ENCODE data around the gene BCAP31. TPM values are rescaled to one million over a fixed set of nuclear protein-coding genes. Genes with fewer than 3 reads are reported as not detected.

BCAP31 gene
- total RNA-seq = 331 and 335 TPM in 2 replicates

DNA sequence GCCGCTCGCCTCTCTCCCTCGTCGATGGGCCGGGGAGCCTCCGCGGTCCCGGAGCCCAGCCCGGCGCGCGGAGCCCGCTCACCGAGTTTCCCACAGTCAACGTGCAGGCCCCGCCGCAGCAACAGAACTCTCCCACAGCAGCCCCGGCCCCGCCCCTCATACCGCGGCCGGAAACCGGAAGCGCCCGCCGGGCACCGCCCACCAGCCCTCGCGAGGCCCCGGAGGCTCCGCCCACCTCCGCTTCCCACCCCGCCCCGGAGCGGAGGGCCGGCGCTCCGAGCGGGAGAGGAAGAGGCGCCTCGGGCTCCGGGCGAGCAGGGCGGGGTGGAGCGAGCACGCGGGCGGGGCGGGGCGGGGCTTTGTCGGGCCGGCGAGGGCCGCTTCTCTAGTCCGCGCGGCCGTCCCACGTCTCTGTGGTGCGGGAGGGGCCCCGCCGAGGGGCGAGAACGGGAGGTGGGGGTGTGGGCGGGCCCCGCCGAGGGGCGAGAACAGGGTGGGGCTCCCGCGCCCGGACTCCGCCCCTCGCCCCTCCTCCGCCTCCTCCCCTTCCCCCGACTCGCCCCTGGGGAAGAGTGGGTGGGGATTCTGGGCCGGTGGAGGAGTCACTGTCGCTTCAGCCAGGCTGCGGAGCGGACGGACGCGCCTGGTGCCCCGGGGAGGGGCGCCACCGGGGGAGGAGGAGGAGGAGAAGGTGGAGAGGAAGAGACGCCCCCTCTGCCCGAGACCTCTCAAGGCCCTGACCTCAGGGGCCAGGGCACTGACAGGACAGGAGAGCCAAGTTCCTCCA is at the start of gene BCAP31, which contains the start of gene ABCD1:
BCAP31 (minus strand) TSS at position 136 of the 787 bp plus-strand sequence. CDS start 1,143 bp downstream, outside the sequence.
ABCD1 (plus strand) TSS at position 605 of the 787 bp plus-strand sequence. CDS start 411 bp downstream, outside the sequence.

GRCh38 chrX:153763989-153764755 is 40.0 kb upstream of the BCAP31 start, which contains the start of gene PLXNB3:
PLXNB3 (plus strand) TSS chrX:153764249; CDS start chrX:153765536, 1,287 bp downstream.

DNA sequence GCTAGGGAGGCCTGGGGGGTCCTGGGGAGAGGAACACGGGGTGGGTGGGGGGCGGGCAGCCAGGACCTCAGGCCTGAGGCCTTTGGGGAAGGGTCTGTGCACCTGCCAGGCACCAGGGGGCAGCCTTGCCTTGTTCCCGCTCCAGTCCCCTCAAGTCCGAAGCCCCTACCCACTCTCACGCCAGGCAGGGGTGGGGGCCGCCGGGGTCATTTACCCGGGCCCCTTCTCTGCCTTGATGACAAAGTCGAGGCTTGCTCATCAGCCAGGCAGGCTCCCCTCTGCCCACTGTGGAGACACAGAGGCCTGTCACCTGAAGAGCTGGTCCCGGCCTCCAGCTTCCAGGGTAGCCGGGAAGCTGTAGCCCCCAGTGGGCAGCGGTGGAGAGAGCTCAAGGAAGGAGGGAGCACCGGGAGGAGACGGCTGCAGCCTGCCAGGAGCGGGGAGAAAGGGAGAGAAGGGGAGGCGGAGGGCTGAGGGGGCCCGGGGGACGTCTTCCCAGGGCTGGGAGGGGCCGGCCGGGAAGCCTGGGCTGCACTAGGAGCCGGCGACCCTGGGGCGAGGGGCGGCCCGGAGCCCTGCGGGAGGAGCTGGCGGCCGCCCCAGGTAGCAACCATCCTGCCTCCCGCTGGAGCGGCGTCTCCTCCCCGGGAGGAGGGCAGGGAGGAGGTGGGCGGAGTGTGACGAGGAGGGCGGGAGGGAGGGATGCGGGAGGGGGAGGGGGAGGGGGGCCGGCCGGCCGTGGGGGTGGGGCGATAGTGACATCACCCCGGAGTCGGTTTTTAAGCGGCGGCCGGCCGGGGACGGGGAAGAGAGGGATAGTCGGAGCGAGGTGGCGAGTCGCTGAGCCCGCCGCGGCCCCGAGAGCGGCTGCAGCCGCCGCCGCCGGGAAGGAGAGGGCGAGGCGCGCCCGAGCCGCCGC is 36.8 kb downstream of the BCAP31 start, which contains the start of gene SLC6A8:
SLC6A8 (plus strand) TSS at position 806 of the 919 bp plus-strand sequence. CDS start 649 bp downstream, outside the sequence.

DNA sequence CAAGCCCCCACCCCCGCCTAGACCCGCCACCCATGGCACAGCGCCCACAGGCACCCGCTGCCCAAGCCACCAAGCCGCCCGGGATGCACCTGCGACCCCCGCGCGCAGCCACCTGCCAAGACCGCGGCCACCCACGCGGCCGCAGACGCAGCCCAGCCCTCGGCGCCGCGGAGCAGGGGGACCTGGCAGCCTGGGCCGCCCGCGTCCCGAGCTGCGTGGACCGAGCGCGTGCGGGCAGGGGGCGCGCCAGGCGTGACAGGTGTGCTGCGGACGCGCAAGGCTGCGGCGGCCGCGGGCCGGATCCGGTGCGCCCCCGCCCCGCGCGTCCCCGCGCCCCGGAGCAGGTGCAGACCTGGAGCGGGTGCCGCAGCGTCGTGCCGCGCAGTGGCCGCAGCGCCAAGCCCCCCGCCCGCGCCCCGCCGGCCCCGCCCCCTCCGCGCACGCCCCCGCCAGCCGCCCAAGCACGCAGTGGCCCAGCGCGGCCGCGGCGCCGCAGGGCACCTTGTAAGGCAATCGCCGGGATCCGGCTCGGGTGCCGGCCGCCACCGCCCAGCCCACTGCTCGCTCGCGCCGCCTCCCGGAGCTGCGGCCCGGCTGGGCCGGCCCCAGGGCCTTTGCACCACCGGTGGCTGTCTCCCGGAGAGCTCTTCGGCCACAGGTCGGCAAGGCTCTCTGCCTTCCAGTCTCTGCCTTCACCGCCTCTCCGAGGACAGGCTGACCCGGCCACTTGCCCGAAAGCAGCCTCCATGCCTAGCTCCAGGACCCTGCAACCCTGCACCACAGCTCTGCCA is 50.6 kb downstream of the BCAP31 start, which contains the start of gene PNCK:
PNCK (minus strand) TSS at position 386 of the 791 bp plus-strand sequence. CDS start 737 bp downstream, outside the sequence.

Other genes with a start within 250 kb of the BCAP31 start
- 15.7 and 30.5 TPM in 2 replicates for gene BGN, start 229.4 kb downstream of the BCAP31 start, total RNA-seq
- gene ATP2B3, start 206.7 kb downstream of the BCAP31 start, total RNA-seq = not detected in 2 replicates
- 42.6 and 43.9 TPM in 2 replicates for gene CCNQ, start 125.2 kb downstream of the BCAP31 start, total RNA-seq
- 0.15 and 0.32 TPM in 2 replicates for gene DUSP9, start 77.2 kb downstream of the BCAP31 start, total RNA-seq
- not detected in 2 replicates for gene PNCK, start 50.6 kb downstream of the BCAP31 start, total RNA-seq
- gene SLC6A8, start 36.5 kb downstream of the BCAP31 start, total RNA-seq = 3.0 and 6.2 TPM in 2 replicates
- 10.7 and 10.9 TPM in 2 replicates for gene ABCD1, start 469 bp upstream of the BCAP31 start, total RNA-seq
- 0.91 and 1.3 TPM in 2 replicates for gene PLXNB3, start 39.9 kb upstream of the BCAP31 start, total RNA-seq
- 0.32 TPM in 1 of 2 replicates, not detected in the other for gene SRPK3, start 56.7 kb upstream of the BCAP31 start, total RNA-seq
- 41.9 and 43.8 TPM in 2 replicates for gene IDH3G, start 70.0 kb upstream of the BCAP31 start, total RNA-seq
- gene SSR4, start 70.3 kb upstream of the BCAP31 start, total RNA-seq = 81.6 and 172 TPM in 2 replicates
- gene PDZD4, start 106.2 kb upstream of the BCAP31 start, total RNA-seq = 0.32 TPM in 1 of 2 replicates, not detected in the other
- gene L1CAM, start 161.8 kb upstream of the BCAP31 start, total RNA-seq = not detected in 2 replicates
- 0.46 TPM in 1 of 2 replicates, not detected in the other for gene AVPR2, start 180.3 kb upstream of the BCAP31 start, total RNA-seq
- gene ARHGAP4, start 201.9 kb upstream of the BCAP31 start, total RNA-seq = 72.1 and 92.9 TPM in 2 replicates
- 89.0 and 130 TPM in 2 replicates for gene NAA10, start 210.7 kb upstream of the BCAP31 start, total RNA-seq
- 1.9 and 7.9 TPM in 2 replicates for gene RENBP, start 220.3 kb upstream of the BCAP31 start, total RNA-seq
- 12.2 and 14.9 TPM in 2 replicates for gene HCFC1, start 247.4 kb upstream of the BCAP31 start, total RNA-seq
- 5.0 and 5.2 TPM in 2 replicates for gene TMEM187, start 248.4 kb upstream of the BCAP31 start, total RNA-seq